Activated T-helper 1 cell treated with anti-CD3 and anti-CD28 coated beads, Interleukin-2, amount 50 U/mL, for 16 hours (primary cell): ENCODE results near the gene MEF2D.

Source experiments
- DNase-seq, 2 donors: peaks; one replicate each; pipeline ENCODE4 v3.0.0-alpha.2; 2020; ENCODE audit warnings: low read depth in 1 of 2, low spot score in 1 of 2

Gene MEF2D

DNA sequence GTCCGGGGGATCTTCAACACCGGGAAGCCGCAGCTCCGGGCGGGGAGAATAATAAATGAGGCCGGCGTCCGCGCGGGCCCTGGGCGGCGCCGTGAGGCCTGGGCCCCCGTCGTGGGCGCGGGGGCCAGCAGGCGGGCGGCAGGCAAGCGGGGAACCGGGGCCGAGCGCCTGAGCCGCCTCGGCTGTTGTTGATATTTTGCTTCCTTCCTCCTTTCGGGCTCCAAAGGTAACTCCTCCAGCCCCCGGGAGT is at the start of gene MEF2D:
Gene MEF2D (minus strand): TSS at position 233 of the 250 bp plus-strand sequence. CDS start 17,483 bp downstream, outside the sequence.
- DNase-seq, result no peak

DNA sequence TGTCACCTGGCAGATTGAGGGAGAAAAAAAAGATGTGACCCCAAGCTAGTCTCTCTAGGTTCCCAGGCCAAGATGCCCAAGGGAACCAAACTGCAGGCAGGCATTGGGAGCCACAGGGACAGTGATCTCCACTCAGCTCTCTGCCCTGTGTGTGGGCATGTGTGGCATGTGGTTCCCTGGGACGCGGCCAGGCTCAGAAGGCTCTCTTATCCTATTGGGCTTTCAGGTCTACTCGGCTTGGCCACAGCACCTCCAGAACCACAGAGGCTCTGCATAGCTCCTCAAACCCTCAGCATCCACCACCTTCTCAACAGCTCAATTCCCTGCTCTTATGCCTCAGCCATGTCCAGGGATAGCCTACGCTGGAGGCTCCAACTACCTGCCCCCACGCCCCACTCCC is 49.8 kb upstream of the MEF2D start:
- DNase-seq, result no peak

DNA sequence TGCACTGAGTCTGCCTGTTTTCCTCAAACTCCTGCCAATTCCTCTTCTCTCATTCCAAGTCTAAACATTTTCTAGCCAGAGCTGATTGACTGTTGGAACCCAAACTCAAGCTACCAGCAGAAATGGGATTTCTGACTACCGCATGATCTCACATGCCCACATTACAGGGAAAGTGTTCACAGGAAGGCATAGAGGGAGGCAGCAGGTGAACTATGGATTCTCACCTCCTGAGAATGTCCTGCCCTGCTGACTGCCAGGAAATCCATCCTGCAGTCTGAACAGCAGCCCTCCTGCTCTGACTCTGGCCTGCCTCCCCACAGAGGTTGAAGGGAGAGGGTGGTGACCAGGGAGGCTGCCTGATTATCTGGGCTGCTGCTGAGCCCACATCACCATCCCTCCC is 49.3 kb upstream of the MEF2D start:
- no peak for DNase-seq

DNA sequence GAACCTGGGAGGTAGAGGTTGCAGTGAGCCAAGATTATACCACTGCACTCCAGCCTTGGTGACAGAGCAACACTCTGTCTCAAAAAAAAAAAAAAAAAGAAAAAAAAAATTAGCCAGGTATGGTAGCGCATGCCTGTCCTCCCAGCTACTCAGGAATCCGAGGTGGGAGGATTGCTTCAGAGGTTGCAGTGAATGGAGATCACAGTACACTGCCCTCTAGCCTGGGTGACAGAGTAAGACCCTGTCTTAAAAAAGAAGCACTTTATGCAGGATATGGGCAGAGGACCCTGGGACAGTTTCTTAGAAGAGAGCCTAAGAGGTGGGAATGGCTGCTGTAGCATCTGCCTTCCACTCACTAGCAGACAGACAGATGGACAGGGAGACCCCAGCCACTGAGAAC is 48.8 kb upstream of the MEF2D start:
- no peak for DNase-seq

DNA sequence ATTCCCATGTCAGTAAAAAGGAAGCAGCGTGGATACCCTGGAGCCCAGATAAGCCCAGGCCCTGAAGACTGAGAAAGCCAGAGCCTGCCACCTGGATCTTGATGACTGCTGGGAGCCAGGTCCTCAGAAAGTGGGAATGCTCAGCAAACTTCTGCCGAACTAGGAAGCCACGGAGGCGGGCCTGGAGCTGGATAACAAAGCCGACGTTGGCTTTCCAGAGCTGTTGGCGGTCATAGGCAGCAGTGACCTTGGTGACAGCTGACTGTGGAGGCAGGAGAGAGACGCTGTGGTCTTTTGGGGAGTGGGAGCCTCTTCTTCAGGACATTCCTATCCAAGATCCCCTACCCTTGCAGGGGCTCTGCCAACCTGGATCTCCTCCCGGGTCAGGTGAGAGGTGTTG is 47.4 kb upstream of the MEF2D start:
- no peak for DNase-seq

DNA sequence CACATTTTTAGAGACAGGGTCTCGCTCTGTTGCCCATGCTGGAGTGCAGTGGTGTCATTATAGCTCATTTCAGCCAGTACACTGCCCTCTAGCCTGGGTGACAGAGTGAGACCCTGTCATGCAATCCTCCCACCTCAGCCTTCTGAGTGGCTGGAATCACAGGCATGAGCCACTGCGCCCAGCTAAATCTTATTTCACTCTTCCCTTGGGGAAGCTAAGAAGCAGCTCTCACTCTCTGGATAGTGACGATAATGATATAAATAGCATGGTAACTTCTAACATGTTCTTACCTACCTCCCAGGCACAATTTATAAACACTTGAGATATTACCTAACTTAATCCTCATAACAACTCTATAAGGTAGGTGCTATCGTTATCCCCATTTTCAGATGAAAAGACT is 46.9 kb upstream of the MEF2D start:
- no peak for DNase-seq

DNA sequence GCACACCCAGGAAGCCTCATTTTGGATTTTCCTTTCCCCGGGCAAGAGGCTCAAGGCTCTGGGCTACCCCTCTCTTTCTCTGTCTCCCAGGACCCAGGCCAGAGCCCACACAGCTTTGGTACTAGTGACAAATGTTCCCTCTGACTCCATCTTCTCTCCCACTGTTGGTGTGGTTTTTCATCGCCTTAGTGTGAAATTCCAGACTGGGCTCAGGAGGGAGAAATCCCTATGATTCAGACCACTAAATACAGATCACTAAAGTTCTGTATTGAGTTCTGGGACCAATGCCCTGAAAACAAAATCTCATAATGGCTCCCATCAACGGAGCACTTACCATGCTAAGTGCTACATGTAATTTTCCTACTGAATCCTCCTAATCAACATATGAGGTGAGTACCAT is 45.7 kb upstream of the MEF2D start:
- no peak for DNase-seq

DNA sequence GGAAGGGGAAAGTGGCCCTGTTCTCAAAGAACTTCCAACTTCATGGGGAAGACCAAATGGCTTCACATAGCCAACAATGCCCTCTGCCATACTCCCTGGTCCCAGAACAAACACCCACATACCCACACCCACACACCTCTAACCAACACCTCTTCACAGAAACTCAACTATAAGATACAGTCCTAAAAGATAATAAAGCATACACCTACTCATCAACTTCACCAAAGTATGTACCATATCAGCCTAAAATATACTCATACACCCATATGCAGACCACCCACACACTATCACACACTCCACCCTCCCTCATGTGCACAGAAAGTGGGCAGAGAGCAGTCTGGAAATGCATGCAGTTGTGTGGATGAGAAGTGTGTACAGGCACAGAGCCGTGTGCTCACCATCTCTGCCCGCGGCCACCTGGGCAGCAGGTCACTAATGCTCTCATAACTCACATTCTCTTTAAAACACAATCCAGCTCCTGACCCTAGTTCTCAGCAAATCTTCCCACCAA is 44.1 kb upstream of the MEF2D start:
- no peak for DNase-seq

DNA sequence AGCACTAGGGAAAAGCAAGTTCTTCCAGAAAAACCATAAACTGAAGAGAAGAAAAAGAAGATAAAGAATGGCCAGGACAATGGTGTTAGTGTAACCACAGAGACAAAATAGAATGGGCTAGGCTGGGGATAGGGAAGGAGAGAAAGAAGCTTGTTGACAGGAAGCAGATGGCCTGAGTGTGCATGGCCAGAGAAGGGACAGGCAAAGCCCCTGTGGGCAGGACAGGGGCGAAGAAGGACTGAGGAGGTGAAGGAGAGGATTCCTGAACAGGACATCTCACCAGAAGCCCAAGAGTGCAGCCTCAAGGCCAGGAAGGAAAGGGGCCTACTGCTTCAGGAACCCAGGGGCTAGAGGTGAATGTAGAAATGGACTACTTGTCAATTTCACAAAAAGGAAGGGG is 42.5 kb upstream of the MEF2D start:
- no peak for DNase-seq

DNA sequence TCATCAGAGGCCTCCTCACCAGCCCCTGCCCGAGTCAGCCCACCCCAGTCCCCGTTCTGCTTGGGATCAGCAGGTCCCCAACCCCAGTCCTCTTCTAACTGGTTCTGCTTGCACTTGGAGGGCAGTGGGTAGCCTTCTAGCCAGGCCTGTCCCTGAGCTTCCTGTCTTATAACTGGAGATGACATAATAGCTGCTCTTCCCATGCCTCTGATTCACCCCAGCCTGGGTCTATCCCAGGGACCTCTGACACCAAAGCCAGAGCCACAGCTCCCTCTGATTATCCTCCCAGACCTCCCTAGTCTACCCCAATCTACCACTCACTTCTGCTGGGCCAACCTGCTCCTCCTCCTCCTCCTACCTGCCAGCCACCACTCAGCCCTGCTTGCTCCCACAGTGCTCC is 40.4 kb upstream of the MEF2D start:
- DNase-seq, result no peak

DNA sequence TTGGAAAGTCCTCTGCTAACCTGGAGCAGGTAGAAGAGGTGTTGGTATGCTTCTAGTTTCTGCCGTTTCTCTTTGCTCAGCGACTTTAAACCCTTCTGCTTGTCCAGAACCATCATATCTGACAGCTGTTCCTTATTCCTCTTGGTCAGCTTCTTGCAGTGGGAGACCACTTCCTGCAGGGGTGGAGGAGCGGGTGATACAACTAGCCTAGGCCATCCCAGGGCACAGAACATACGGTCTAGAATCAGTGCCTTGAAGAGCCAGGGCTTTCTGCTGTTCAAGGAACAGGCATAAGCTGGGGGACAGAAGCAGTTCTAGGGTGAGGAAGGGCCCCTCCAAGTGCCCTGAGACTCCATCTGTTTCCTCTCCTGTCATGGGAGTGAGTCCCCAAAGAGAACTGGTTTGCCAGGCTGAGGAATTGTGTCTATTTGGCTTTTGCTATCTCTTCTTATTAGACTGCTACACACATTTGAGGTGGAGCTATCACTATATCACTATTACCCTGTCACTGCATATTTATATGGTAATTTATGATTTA is 39.3 kb upstream of the MEF2D start:
- DNase-seq, result no peak

DNA sequence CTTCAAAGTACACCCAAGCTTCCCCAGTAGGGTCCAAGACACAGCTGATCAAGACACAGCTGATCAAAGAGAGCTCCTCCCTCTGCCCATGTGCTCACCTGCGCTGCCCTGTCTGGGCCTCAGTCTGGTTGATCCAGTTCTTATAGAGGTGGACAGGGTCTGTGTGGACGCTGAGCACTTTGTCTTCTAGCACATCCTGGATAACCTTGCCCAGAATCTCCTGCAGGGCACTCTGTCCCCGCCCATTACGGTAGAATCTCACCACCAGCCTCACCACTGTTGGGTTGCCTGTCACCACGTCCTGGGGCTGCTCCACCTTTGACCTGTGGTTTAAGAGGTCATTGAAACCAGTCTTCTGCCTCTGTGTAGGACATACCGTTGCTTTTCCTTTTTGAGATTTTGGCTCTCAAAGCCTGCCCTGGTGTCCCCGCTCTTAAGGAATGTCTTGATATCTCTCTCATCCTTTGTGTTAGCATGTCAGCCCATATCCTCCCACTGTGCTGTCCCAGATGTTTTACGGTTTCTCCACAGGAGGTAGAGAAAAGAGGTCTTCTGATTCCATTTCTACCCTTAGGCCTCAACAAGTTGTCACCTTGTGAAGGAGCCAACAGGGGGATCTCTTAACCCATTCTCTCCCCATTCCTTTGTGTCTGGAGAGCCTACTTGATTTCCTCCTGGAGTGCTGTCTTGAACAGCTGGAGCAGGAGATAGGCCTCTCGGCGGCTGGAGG is 38.3 kb upstream of the MEF2D start:
- DNase-seq, result no peak

DNA sequence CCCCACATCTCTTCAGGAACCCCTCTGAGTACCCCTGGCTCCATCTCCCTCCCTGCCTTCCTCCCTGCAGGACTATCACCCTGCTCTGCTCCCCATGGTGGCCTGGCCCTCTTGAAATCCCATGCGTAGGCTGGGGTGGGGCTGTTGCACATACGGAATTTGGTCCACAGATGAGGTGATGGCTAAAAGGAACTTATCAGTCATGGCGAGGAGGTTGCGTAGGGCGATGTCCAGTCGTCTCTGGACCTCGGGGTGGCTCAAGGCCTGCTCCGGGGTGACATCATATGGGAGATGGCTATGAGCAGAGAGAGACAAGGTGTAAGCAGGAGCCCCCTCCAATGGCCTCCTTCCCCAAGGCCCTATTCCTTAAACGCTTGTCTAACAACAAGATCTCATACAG is 36.5 kb upstream of the MEF2D start:
- no peak for DNase-seq

DNA sequence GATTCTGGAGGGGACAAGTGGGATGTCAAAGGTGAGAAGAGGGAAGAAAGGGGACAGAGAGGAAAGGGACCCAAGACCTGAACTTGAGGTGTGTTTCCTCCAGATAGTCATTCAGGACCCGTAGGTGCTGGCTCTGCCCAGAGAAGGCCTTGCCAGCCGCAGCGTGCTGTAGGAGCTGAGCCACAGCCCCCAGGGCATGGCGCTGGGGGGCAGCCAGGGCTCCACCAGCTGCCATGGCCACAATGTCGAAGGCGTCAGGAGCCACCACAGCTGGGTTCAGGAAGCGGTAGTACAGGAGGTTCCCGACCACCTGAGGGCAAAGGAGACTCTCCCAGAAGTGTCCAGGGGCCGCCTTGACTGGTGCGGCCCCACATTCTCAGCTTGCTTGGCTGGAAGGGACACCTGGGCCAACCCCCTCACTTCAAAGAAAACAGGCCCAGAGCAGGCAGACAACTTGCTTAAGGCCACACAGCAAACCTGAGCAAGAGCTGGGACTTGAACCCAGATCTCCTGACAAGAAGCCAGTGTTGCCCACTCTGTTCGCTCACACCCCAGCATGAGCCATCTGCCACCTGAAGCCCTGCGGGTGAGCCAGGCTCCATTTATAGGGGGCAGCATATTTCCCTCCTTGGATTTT is 34.0 kb upstream of the MEF2D start:
- DNase-seq, result no peak

DNA sequence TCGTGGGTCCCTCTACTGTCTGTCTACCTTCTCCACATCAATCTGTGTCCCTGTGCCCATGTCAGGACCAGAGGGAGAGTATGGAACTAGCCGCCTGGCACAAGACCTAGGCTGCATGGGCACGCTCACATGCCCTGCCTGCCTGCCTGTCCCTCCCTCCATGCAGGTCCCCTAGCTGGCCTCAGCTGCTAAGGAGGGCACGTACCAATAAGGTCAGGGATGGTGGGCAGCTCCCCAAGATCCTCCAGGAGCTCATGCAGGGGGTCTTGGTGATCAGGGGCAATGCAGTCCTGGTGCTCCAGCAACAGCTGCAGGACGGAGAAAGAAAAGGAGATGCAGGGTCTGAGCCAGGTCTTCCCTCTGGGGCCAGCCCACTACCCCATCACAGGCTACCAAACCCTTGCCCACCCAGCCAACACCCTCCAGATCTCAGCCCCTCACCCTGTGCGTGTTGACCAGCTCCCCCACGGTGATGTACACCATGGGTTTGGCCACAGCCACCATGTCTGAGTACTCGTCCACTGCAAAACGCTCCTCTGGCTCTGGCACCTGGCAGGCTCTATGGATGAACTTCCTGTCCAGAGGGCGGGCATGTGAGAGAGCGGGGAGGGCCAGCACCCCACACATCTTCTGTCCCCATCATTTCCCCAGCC is 33.1 kb upstream of the MEF2D start:
- no peak for DNase-seq

DNA sequence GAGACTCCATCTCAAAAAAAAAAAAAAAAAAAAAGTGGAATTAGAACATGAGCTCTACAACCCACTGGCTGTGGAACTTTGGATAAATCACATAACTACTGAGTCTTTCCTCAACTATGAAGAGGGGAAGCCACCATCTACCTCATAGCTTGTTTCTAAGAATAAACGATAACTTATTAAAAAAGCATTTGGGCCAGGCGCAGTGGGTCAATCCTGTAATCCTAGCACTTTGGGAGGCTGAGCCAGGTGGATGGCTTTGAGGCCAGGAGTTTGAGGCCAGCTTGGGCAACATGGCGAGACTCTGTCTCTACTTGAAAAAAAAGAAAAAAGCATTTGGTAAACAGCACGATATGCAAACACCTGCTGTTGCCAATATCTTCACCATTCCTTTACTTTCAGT is 31.8 kb upstream of the MEF2D start:
- no peak for DNase-seq

DNA sequence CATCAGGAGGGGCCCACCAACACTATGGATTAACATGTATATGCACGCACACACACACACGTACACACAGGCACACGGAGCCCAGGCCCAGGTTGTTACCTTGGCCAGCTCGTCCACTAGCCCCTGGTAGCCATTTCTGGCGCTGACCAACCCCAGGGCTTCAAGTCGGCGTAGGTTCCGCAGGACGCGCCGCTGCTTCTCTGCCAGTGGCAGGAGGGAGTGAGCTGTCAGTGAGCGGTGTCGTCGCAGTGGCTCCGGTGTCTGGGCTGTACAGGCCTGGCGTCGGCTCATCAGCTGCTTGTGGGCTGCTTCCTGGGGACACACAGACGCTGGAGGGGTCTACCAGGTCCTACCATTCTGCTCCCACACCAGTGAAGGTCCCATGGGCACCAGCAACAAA is 29.4 kb upstream of the MEF2D start:
- DNase-seq, result no peak

DNA sequence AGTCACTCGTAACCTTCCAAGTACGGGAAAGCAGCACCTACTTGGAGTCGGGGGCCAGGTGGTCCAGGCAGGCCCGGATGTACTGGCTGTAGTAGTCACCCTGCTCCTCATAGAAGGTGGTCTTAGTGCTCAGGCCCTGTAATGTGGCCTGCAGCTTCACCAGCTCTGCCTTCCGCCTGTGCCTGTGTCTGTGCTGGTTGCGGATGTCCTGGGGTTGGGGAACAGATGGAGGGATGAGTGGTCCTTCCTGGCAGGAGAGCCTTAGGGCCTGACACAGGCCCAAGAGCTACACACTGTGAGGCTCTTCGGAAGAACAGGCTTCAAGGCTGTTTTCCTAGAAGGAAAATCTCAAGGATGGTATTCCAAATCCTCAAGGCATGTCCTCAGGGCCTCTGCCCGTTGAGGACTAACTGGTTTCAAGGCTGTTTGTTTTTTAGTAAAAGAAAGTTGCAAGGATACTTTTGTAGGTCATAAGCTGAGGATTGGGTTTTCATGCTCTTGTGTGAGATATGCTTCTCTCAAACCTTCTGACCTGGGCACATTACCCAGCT is 28.4 kb upstream of the MEF2D start:
- no peak for DNase-seq

DNA sequence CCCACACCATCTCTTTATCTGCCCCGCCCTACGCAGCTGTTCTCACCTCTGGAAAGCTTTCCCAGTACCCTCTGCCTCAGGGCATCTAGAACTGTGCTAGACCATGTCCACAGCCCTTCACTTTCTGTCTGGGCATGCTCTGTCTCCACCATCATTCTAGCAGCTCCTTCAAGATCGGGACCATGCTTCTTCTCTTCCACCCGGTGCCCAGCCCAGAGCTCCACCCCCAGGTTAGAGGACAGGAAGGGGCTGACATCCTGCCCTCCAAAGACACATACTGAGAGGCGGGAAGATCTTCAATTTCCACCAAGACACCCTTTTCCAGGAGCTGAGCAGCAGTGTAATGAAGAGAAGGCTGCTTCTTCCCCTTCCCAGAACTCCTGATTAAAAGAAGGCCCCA is 27.7 kb upstream of the MEF2D start:
- DNase-seq, result no peak

DNA sequence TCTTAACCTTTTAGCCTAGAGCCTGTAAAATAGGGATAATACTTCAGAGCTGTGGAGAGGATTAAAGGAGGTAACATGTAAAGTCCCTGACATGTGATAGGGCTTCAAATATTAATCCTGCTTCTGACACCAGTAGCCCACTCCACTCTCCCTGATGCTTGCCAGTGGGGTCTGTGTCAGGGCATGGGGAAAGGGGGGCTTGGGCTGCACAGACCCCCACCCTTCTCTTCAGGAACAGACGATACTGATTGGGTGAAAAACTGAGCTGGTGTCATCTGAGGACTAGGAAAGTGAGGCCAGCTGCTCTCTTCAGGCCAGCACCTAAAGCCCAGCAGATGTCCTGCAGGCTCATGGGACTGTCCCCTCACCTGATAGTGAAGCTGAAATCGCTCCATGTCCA is 27.0 kb upstream of the MEF2D start:
- no peak for DNase-seq

DNA sequence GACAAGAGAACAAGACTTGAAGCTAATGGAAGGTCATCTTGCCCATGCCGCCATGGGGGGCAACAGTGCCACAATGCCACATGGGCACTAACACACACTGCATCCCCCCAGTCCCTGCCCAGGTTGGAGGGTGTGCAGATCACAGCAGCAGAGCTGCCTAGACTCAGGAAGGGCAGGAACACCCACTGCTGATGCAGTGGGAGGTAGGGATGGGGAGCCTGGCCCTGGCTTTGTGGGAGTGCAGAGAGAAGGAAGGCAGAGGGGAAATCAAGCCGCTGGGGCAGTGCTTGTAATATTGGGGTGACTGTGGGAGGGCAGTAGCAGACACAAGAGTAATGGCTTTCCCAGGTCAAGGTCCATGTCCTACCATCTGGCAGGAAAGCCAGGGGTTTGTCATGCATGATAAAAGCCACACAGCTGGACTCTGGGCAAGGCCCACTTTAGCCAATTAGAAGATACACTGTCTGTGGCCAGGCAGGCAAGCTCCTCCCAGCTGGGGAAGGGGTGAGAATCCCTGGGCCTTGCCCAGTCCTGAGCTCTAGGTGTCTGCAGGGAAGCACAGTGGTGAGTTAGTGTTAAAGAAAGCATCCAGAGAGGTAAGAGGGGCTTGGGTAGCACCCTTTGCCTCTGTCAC is 25.4 kb upstream of the MEF2D start:
- no peak for DNase-seq

DNA sequence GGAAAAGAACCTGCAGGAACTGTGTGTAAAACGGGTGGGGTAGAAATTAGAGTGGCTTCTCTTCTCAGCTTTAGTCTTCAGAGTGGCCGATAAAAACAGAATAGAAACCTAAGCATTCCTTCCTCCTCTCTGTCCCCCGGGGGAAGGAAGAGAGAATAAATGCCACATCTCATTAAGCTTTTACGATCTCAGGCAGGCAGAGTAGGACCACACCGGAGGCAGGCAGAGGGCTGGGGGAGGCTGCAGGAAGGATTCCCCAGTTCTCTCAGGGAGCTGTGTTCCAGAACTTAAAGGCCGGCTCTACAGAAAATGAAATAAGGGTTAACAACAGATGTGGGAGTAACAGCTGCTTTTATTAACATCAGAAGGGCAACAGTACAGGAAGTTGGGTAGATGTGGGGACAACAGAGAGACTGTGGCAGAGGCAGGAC is 24.5 kb upstream of the MEF2D start:
- DNase-seq, result no peak
